HUES6 (cell line): Measurements from ENCODE around the gene NOX3.

Source experiments
- H3K27ac ChIP-seq: 2 replicates; pipeline ENCODE4 v1.7.0; 2013; ENCODE audit warnings: low read depth, mild to moderate bottlenecking, low read length, inconsistent platforms
- H3K27me3 ChIP-seq: 2 replicates; pipeline ENCODE4 v1.6.1; 2013; ENCODE audit warnings: low read length; ENCODE audit not compliant: control insufficient read depth, insufficient read depth
- H3K36me3 ChIP-seq: 2 replicates; pipeline ENCODE4 v1.6.1; 2013; ENCODE audit warnings: low read length; ENCODE audit not compliant: control insufficient read depth, insufficient read depth
- H3K4me1 ChIP-seq: 2 replicates; pipeline ENCODE4 v1.6.1; 2013; ENCODE audit warnings: low read length; ENCODE audit not compliant: control insufficient read depth, insufficient read depth
- H3K4me3 ChIP-seq: 2 replicates; pipeline ENCODE4 v1.5.1; 2013; ENCODE audit warnings: low read depth, low read length
- H3K9ac ChIP-seq: one replicate; pipeline ENCODE4 v1.6.1; 2013; ENCODE audit warnings: mild to moderate bottlenecking, low read length
- H3K9me3 ChIP-seq: 2 replicates; pipeline ENCODE4 v1.6.1; 2013; ENCODE audit warnings: low read depth, low read length; ENCODE audit not compliant: control insufficient read depth, insufficient read depth

The NOX3 gene

DNA sequence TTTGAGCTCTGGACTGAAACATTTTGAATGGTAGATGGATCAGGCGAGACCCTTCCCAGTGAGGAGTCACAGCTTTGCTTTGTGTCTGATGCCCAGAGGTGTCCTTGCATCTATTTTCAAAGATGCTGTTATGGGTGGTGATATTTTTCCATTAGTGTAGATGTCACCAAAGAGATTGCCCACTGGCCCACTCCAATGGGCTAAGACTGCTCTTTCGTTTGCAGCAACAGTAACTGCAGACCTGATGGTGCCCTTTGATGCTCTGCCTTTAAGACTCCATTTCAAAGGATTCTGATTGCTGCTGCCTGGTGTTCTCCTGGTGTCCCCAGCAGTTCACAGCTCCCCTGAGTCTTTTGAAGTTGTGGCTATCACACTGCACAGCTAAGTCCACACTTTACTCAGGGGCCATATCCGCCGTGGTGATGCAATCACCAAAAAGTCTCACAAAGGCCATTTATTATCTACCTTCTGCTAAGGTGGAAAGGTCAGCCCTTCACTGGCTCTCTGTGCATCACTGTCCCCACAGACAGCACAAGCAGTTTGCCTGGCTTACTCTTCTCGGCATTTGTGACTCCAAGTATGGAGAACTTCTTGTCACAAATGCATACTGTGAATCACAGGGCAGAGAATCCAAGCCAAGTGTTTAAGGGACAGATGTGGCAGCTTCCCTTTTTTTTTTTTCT is 56.4 kb downstream of the NOX3 start:
- Histone ChIP-seq H3K27ac (no peak overlapping the region), H3K9ac (no peak overlapping the region), H3K9me3 (no peaks in the 10 kb centered on the region), H3K36me3 (no peaks in the 10 kb centered on the region), H3K4me3 (no peak overlapping the region), H3K4me1 (no peaks in the 10 kb centered on the region), H3K27me3 (no peaks in the 10 kb centered on the region)

DNA sequence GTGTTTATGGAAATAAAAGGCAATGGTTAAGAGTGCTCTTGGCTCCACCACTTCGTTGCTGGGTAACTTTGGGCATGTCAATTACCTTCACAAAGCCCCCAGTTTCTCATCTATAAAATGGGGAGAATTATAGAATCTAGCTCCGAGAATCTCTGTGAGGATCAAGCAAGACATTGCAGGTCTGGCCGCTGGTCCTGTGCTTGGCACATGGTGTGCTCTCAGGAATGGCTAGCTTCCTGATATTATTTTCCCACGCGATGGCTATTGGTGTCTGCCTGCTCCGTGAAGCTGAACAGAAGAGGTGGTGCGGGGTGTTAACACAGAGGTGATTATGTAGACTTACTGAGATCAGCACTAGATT is 57.0 kb downstream of the NOX3 start:
- no peaks in the 10 kb centered on the region for H3K4me1 ChIP-seq
- no peak overlapping the region for H3K27ac ChIP-seq
- no peaks in the 10 kb centered on the region for H3K9me3 ChIP-seq
- no peak overlapping the region for H3K4me3 ChIP-seq
- no peaks in the 10 kb centered on the region for H3K27me3 ChIP-seq
- H3K9ac ChIP-seq = no peak overlapping the region
- no peaks in the 10 kb centered on the region for H3K36me3 ChIP-seq

DNA sequence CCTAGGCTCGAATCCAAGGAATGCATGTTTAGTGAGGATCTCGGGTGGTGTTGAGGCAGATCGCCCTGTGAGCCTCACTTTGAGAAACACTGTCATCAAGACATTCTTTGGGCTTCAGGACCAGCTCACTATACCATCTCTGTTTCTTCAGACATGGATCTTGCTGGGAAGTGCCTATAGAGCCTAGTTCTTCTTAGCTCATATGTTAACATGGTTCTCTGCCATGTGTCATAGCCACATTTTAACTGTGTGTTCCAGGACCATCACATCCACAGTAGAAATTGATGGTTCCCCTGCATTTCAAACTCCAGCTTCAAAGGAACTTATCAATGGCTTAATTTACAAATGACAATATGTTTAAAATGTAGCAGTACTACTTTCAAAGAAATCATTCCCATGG is 57.4 kb downstream of the NOX3 start:
- Histone ChIP-seq H3K36me3 (no peaks in the 10 kb centered on the region), H3K9me3 (no peaks in the 10 kb centered on the region), H3K9ac (no peak overlapping the region), H3K27me3 (no peaks in the 10 kb centered on the region), H3K27ac (no peak overlapping the region), H3K4me1 (no peaks in the 10 kb centered on the region), H3K4me3 (no peak overlapping the region)

DNA sequence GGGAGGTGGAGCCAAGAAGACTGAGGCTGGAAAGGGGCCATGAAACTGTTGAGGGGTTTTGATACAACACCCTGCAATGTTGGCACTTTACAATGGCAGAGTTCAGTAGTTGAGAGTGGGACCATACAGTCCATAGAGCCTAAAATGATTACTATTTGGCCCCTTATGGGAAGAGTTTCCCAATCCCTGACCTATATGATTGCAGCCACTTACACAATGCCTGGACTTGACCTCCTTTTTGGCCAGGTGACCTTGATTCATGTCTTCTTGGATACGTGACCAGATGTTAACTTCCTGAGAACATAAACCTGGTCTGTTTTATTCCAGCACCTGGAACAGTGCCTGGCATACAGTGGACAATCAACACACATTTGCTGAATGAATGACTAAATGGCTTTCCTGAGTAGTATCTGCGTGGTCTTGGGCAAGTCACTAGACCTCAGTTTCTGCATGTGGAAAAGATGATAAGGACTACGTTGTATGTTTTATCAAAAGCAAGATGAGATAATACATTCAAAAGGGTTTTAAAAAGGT is 58.4 kb downstream of the NOX3 start:
- Histone ChIP-seq H3K27me3 (no peaks in the 10 kb centered on the region), H3K4me3 (no peak overlapping the region), H3K36me3 (no peaks in the 10 kb centered on the region), H3K27ac (no peak overlapping the region), H3K4me1 (no peaks in the 10 kb centered on the region), H3K9ac (no peak overlapping the region), H3K9me3 (no peaks in the 10 kb centered on the region)

DNA sequence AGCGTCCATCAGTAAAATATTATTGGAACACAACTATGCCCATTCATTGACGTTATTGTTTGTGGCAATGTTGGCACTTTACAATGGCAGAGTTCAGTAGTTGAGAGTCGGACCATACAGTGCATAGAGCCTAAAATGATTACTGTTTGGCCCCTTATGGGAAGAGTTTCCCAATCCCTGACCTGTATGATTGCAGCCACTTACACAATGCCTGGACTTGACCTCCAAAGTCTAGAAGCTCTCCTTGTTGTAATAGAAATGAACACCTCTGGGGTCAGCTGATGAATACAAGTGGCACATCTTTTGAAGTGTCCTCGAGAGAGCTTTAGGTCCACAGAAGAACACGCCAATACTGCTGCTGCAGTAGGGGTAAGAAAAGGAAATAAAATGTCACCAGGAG is 59.0 kb downstream of the NOX3 start:
- no peak overlapping the region for H3K27ac ChIP-seq
- H3K4me3 ChIP-seq = no peak overlapping the region
- H3K9me3 ChIP-seq = no peaks in the 10 kb centered on the region
- no peaks in the 10 kb centered on the region for H3K36me3 ChIP-seq
- no peak overlapping the region for H3K9ac ChIP-seq
- no peaks in the 10 kb centered on the region for H3K4me1 ChIP-seq
- no peaks in the 10 kb centered on the region for H3K27me3 ChIP-seq

DNA sequence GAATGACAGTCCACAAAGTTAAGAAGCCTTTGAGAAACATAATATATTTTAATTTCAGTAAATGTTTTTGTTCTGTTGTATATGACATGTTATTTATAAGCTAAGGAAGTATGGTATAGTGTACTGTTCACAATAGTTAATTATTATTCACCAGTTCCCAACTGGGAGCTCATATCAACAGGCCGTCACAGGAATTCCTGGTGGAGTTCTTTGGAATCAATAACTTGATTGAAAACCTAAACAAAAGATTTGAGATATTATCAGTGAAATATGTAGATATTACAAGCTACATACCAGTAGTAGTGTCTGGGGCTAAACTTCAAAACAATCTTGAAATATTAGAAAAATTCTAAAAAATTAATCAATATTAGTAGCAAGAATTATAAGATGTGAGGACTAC is 60.3 kb downstream of the NOX3 start:
- H3K27me3 ChIP-seq = no peaks in the 10 kb centered on the region
- H3K27ac ChIP-seq = no peak overlapping the region
- H3K9me3 ChIP-seq = no peaks in the 10 kb centered on the region
- no peaks in the 10 kb centered on the region for H3K36me3 ChIP-seq
- no peaks in the 10 kb centered on the region for H3K4me1 ChIP-seq
- no peak overlapping the region for H3K9ac ChIP-seq
- H3K4me3 ChIP-seq = no peak overlapping the region

DNA sequence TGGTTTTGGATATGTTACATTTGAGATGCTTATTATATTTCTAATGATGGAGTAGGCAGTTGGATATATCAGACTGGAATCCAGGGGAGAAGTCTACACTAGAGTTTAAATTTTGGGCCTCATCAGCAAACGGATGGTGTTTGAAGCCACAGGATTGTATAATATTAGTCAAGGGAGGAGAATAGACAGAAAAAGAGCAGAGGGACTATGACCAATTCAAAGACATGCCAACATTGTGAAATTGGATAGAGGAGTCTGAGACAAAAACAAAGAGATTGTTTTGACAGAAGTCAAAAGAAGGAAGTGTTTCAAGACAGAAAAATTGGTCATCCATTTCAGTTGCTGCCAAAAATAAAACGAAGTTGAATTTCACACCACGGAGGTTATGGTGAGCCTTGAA is 66.5 kb downstream of the NOX3 start:
- Histone ChIP-seq H3K27ac (no peak overlapping the region), H3K4me1 (no peaks in the 10 kb centered on the region), H3K27me3 (no peaks in the 10 kb centered on the region), H3K9me3 (no peaks in the 10 kb centered on the region), H3K4me3 (no peak overlapping the region), H3K9ac (no peak overlapping the region), H3K36me3 (no peaks in the 10 kb centered on the region)

DNA sequence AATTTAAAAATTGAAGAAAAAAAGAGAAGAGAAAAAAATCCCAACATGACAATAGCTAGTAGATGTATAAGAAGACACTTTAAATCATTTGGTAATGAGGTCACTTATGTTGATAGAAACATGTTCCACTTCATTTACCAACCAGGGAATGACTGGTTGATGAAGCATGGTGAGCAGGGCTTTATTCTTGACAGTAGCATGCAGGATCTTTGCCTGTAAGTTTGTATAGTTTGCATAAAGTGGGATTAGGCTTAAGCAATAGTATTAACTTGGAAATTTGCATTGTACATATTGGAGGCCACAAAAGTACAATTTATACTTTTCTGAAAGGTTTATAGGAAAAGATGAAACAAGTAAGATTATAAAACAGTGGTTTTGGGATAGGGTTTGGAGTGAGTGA is 67.0 kb downstream of the NOX3 start:
- Histone ChIP-seq H3K36me3 (no peaks in the 10 kb centered on the region), H3K4me3 (no peak overlapping the region), H3K9ac (no peak overlapping the region), H3K27me3 (no peaks in the 10 kb centered on the region), H3K27ac (no peak overlapping the region), H3K4me1 (no peaks in the 10 kb centered on the region), H3K9me3 (no peaks in the 10 kb centered on the region)

DNA sequence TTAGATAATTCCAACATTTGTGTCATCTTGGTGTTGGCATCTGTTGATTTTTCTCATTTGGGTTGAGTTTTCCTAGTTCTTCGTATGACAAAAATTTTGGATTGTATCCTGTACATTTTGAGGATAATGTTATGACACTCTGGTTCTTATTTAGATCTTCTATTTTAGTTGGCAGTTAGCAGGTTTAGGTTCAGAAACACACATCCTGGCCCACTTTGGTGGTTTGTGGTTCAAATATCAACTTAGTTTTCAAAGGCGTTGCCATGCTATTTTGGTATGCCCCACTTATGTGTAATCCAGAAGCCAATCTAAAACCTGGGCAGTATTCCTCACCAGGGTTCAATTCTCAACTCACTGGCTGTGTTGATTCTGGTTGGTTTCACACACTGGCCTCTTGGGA is 68.2 kb downstream of the NOX3 start:
- no peaks in the 10 kb centered on the region for H3K27me3 ChIP-seq

DNA sequence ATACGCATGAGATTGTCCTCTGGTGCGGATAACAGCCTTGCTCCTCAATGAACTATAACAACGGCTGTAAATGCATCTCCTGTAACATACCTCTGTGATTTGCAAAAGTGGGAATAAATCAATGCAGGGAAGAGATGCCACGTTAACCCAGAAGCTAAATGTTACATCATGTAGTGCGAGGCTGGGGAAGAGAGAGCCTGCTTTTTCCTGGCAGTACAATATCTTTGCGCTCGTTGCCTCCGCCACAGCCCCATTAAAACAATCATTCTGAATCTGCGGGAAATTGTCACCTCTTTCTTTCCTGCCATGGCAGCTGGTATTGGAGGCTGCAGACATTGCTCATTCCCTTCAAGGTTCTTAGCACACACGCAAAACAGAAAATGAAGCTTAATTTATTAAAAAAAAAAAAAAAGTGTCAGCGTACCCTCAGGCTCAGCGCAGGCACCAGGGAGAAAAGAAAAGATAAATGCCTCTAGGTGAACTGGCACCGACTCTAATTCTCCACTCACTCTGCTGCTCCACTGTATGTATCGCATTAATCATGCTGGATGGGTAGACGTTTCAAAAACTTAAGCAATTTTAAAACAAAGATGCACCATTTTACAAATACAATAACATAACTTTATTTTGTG is 71.2 kb downstream of the NOX3 start:
- Histone ChIP-seq H3K4me3 (no peak overlapping the region), H3K27ac (no peak overlapping the region), H3K36me3 (no peaks in the 10 kb centered on the region), H3K9ac (no peak overlapping the region), H3K9me3 (no peaks in the 10 kb centered on the region), H3K4me1 (no peaks in the 10 kb centered on the region), H3K27me3 (no peaks in the 10 kb centered on the region)

More for the DNA sequence above, 68.2 kb downstream of the NOX3 start:
- Histone ChIP-seq H3K4me3 (no peak overlapping the region), H3K9me3 (no peaks in the 10 kb centered on the region), H3K9ac (no peak overlapping the region), H3K36me3 (no peaks in the 10 kb centered on the region), H3K4me1 (no peaks in the 10 kb centered on the region), H3K27ac (no peak overlapping the region)

DNA sequence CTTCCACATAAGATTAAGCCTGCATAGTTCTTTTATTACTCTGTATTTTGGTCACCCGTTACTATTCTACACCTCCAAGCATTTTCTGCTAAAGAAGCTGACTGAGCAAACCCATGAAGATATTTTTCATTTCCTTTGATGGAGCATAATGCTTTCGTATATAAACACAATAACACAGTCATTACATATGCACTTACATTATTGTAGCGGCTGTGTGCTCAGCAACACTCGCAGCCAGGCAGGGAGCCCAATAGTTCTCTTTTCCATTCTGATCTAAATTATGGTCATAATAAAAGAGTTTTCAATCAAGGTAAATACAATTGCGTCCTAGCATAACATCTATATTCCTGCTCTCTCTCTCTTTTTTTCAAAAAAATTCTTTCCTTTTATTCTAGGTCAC is 71.7 kb downstream of the NOX3 start:
- no peaks in the 10 kb centered on the region for H3K36me3 ChIP-seq
- H3K9me3 ChIP-seq = no peaks in the 10 kb centered on the region

More for the DNA sequence above, 71.7 kb downstream of the NOX3 start:
- H3K4me3 ChIP-seq = no peak overlapping the region
- H3K27ac ChIP-seq = no peak overlapping the region
- no peaks in the 10 kb centered on the region for H3K27me3 ChIP-seq
- no peaks in the 10 kb centered on the region for H3K4me1 ChIP-seq
- no peak overlapping the region for H3K9ac ChIP-seq
